GM12878 (cell line): ENCODE results near the gene EXOC8.

Experiments used
- SREBF2 ChIP-seq: IDR thresholded peaks from 2 replicates; pipeline ENCODE4 v1.6.1; 2012; ENCODE audit warnings: mild to moderate bottlenecking, low read length
- TF ChIP-seq, protein P1 (sequence below): IDR thresholded peaks from 2 replicates; pipeline ENCODE4 v1.6.1; 2011; ENCODE audit warnings: low read depth, low read length, improper control_type of control experiment, borderline replicate concordance

DNA sequence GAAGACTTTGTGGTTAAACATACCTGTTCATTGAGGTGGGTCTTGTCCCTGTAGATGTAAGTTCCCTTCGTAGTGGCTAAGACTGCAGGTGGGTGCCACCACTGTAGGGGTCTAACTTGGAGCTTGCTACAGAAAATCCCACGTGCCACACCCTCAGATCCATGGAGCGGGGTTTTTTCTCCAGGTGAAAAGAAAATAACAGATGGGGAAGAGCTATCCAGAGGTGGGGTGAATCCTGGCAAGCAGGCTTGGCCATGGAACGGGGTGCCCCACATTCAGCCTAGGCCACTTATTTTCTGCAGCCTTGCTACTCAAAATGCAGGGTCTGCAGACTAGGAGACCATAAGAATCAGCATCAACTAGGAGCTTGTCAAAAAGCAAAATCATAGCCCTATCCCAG lies 24.0 kb downstream of the EXOC8 start:
- no peak for TF ChIP-seq SREBF2
- TF ChIP-seq, protein P1, sequence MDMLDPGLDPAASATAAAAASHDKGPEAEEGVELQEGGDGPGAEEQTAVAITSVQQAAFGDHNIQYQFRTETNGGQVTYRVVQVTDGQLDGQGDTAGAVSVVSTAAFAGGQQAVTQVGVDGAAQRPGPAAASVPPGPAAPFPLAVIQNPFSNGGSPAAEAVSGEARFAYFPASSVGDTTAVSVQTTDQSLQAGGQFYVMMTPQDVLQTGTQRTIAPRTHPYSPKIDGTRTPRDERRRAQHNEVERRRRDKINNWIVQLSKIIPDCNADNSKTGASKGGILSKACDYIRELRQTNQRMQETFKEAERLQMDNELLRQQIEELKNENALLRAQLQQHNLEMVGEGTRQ, result no peak
